GM10248 (cell line): ENCODE measurements around the gene IL24.

Experiments used
- CTCF ChIA-PET: fragments of 300-600 bp; sonication (Branson Sonifier 250); formaldehyde crosslinking; extraction: SDS; loops from one replicate; lab custom pipeline; 2021; ENCODE audit warnings: antibody characterized with exemption; lab: Yijun Ruan, JAX
- POLR2A ChIA-PET: fragments of 350-650 bp; sonication (Branson Sonifier 250); formaldehyde crosslinking; extraction: SDS; loops from one replicate; lab custom pipeline; 2020; ENCODE audit warnings: antibody characterized with exemption; lab: Yijun Ruan, JAX
- DNase-seq: peaks from one replicate; pipeline ENCODE4 v3.0.0; 2012; ENCODE audit errors: extremely low spot score
- CTCF ChIP-seq: IDR thresholded peaks from 2 replicates; pipeline ENCODE4 v1.5.1; 2012; ENCODE audit warnings: mild to moderate bottlenecking, low read depth; ENCODE audit errors: extremely low read depth, missing control alignments, control extremely low read depth

Gene IL24

GRCh38 chr1:206947255-206947654 lies 50.0 kb downstream of the IL24 start:
- DNase-seq: no peak
- CTCF ChIA-PET: interaction anchor here (1.3 to 25.0 kb wide), 8 partner anchors 11 to 441 kb away, joined by 3 to 416 read pairs (median 6); no protein-coding TSS in a partner anchor
- no peak for TF ChIP-seq CTCF
- POLR2A ChIA-PET: no interaction called here

GRCh38 chr1:206949208-206949607 lies 52.0 kb downstream of the IL24 start:
- DNase-seq: no peak
- TF ChIP-seq CTCF: no peak
- ChIA-PET CTCF (interaction anchor here (2.0 to 25.0 kb wide), 5 partner anchors 12 to 40 kb away, joined by 5 to 416 read pairs (median 52); no protein-coding TSS in a partner anchor), POLR2A (no interaction called here)

DNA sequence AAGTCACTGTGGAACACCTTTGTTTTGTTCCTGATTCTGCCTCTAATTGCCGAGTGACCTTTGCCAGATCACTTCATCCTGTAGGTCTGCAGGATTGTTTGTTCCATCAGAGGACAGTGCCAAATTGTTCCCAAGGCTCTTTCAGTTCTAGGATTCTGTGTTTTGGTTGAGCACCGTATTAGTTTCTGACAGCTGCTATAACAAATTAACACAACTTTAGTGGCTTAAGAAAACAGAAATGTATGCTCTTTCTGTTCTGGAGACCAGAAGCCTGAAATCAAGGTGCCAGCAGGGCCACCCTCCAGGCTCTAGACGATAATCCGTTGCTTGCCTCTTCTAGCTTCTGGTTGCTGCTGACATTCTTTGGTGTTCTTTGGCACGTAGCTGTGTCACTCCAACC lies 52.4 kb downstream of the IL24 start:
- DNase-seq: no peak
- ChIA-PET POLR2A (no interaction called here), CTCF (interaction anchor here (0.9 to 24.9 kb wide), 5 partner anchors 13 to 223 kb away, joined by 3 to 416 read pairs (median 12); partner anchors contain the start of gene IL20)
- TF ChIP-seq CTCF: no peak

DNA sequence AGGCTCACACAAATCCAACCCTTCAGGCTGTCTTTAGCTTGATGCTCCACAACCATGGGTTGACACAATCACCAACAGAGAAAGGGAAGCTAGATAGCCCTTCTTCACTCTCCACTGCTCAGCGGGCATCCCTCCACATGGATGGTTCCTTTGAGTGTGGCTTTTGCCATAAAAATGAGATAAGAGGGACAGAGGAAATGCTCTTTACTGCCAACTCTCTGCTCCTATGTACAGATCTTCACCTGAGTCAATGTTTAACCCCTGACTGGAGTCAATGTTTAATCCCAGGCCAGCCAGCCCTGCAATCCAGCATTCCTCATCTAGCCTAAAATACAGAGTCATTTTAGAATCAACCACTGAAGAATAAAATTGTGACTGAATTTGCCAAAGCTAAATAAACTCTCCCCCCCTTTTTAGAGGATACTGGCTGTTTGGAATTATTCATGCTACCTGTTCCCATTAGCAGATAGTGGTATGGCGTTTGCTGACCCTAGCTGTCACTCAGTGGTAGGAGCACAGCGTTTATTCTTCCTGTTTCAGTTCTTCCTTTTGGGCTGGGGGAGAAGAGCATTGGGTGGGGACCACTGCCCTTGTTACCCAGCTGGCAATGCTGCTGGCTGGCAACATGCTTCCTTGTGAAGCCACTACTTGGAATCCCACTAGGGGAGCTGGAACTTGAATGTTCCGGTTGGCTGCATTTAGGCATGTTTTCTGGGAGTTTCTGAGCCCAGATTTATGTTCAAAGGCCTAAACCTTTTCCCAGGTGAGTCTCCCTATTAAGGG lies 54.3 kb downstream of the IL24 start:
- TF ChIP-seq CTCF: no peak
- no peak for DNase-seq
- ChIA-PET POLR2A (no interaction called here), CTCF (interaction anchor here (1.3 to 24.9 kb wide), 8 partner anchors 11 to 217 kb away, joined by 3 to 416 read pairs (median 4); partner anchors contain the start of gene FCMR)

DNA sequence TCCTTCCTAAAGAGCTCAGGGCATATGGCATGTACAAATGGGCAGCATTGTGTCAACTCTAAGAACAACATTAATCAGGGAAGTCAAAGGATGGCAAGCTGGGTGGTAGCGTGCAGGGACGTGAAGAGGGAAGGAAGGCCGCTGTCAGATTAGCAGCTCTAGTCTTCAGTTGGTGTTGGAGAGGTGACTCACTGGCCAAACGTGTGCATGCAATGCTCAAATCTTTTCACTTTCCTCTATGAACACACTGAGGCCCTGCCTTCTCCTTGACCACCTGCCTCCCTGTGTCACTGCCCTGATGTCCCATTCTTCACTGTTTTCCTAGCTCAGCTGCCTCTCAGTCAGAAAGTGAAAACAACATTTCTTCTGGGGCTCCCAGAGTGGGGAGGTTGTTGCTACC lies 54.9 kb downstream of the IL24 start:
- CTCF ChIA-PET: interaction anchor here (1.3 to 24.9 kb wide), 7 partner anchors 15 to 217 kb away, joined by 3 to 416 read pairs (median 5); partner anchors contain the start of gene FCMR
- TF ChIP-seq CTCF: no peak
- no peak for DNase-seq
- POLR2A ChIA-PET: no interaction called here

- TF ChIP-seq CTCF: no peak
- CTCF ChIA-PET: interaction anchor here (1.3 to 24.9 kb wide), 4 partner anchors 16 to 41 kb away, joined by 3 to 416 read pairs (median 36); no protein-coding TSS in a partner anchor
- POLR2A ChIA-PET: no interaction called here
- no peak for DNase-seq
Observed at GRCh38 chr1:206953126-206953525, 55.9 kb downstream of the IL24 start.
